ENCODE data around the gene FAM120B. TPM values are rescaled to one million over a fixed set of nuclear protein-coding genes. Genes with fewer than 3 reads are reported as not detected.

Gene FAM120B
- polyA plus RNA-seq, 2 donors = 6.4 to 8.7 TPM

- WGBS, 2 donors = 82% methylated on average over 20 of the region's 20 CpGs
- Histone ChIP-seq H3K27me3 (ENCODE audit: control insufficient read depth in 1 of 2, insufficient read depth in 2 of 2, low read length in 2 of 2) (no peaks in the 10 kb centered on the region), H3K27ac (ENCODE audit: low read depth in 2 of 2, low read length in 1 of 2) (no peak overlapping the region), H3K9me3 (ENCODE audit: control insufficient read depth in 2 of 2, insufficient read depth in 1 of 2, low read depth in 1 of 2, low read length in 1 of 2) (no peaks in the 10 kb centered on the region), H3K4me1 (ENCODE audit: control insufficient read depth in 2 of 2, insufficient read depth in 2 of 2, low read length in 1 of 2) (no peaks in the 10 kb centered on the region), H3K36me3 (ENCODE audit: control insufficient read depth in 2 of 2, insufficient read depth in 2 of 2, low read length in 1 of 2) (no peaks in the 10 kb centered on the region), H3K4me3 (ENCODE audit: low read depth in 1 of 2, low read length in 2 of 2) (no peak overlapping the region)
These were observed 142.4 kb downstream of the FAM120B start for GRCh38 chr6:170448751-170449630.

DNA sequence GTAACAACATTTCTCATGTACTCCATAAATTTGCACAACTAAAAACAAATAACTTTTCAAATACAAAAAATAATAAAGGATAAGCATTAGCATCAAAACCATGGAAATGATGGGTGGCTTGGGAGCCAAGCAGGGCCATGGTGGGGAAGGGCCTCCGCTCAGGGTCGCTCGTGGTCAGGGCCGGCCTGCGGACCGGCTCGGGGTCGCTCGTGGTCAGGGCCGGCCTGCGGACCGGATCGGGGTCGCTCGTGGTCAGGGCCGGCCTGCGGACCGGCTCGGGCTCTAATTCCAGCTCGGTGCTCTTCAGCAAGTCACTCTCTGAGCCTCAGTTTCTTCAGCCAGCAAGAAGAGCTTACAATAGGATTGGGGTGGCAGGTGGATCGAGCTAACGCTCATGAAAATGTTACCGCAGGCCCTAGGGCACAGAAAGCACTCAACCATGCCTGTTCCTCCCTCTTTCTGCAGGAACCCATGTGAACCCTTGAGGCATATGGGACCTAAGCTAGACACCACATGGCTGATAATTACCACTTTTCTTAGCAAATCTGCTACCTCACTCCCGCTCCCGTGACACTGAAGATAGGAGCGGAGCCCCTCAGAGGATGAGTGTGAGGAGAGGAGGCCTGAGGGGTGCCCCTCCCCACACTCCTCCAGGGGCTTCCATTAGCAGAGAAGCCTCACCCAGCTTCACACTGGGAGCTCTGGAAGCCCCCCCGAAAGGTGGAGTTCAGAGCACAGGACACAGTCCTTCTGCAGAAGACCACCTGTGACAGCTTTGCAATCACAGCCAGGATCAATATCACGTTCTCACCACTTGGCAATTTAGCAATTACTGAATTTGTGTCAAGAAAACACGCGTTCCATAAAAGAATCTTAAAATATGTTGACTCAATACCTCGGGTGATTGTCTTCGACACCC is 143.5 kb downstream of the FAM120B start:
- H3K4me3 ChIP-seq (ENCODE audit: low read depth in 1 of 2, low read length in 2 of 2) = no peak overlapping the region
- H3K36me3 ChIP-seq (ENCODE audit: control insufficient read depth in 2 of 2, insufficient read depth in 2 of 2, low read length in 1 of 2) = no peaks in the 10 kb centered on the region
- 89 to 92% methylated on average over 32 of the region's 32 CpGs for WGBS, 2 donors
- H3K9me3 ChIP-seq (ENCODE audit: control insufficient read depth in 2 of 2, insufficient read depth in 1 of 2, low read depth in 1 of 2, low read length in 1 of 2) = no peaks in the 10 kb centered on the region
- no peak overlapping the region for H3K27ac ChIP-seq (ENCODE audit: low read depth in 2 of 2, low read length in 1 of 2)
- no peaks in the 10 kb centered on the region for H3K27me3 ChIP-seq (ENCODE audit: control insufficient read depth in 1 of 2, insufficient read depth in 2 of 2, low read length in 2 of 2)
- no peaks in the 10 kb centered on the region for H3K4me1 ChIP-seq (ENCODE audit: control insufficient read depth in 2 of 2, insufficient read depth in 2 of 2, low read length in 1 of 2)

- Histone ChIP-seq H3K36me3 (ENCODE audit: control insufficient read depth in 2 of 2, insufficient read depth in 2 of 2, low read length in 1 of 2) (no peaks in the 10 kb centered on the region), H3K27ac (ENCODE audit: low read depth in 2 of 2, low read length in 1 of 2) (no peak overlapping the region), H3K4me1 (ENCODE audit: control insufficient read depth in 2 of 2, insufficient read depth in 2 of 2, low read length in 1 of 2) (no peaks in the 10 kb centered on the region), H3K4me3 (ENCODE audit: low read depth in 1 of 2, low read length in 2 of 2) (no peak overlapping the region), H3K27me3 (ENCODE audit: control insufficient read depth in 1 of 2, insufficient read depth in 2 of 2, low read length in 2 of 2) (no peaks in the 10 kb centered on the region), H3K9me3 (ENCODE audit: control insufficient read depth in 2 of 2, insufficient read depth in 1 of 2, low read depth in 1 of 2, low read length in 1 of 2) (no peaks in the 10 kb centered on the region)
- WGBS, 2 donors = 75 to 78% methylated on average over 20 of the region's 20 CpGs
These were observed 144.6 kb downstream of the FAM120B start for GRCh38 chr6:170450916-170451761.

DNA sequence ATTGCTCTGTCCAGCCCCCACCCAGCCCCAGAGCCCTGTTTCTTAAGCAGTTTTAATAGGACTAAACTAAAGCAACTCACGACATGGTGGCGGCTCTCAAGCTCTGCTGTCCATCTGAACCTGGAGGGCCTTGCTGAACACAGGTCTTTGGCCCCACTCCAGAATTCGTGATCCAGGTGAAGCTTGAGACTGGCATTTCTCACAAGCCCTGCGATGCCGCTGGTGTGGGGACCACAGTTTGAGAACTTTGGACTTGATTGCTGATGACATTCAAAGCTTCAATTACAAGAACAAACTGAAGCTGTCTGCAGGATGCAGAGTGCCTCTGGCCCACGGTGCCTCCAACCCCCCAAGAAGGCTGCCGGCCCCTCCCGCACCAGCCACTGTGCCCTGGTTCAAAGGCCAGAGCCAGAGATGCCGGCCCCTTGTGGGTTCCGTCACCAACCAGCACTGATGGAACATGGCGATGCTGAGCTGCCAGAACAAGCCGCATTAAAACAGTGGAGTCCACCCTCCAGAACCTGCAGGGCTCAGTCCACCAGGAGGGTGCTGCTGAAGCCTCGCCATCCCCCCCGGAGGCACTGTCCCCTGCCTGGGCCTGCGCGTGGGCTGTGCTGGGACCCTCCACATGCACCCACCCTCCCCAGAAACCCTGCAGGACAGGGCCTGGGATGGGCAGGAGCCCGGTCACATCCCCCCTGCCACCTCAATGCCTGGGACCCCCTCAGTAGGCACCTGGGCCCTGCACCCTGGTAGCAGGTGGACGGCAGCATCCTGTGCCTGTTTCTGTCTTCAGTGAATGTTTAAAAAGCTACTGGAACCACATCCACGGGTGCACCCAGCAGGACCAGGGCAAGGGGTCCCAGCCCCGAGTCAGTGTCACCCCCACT is 145.4 kb downstream of the FAM120B start:
- Histone ChIP-seq H3K9me3 (ENCODE audit: control insufficient read depth in 2 of 2, insufficient read depth in 1 of 2, low read depth in 1 of 2, low read length in 1 of 2) (no peaks in the 10 kb centered on the region), H3K27ac (ENCODE audit: low read depth in 2 of 2, low read length in 1 of 2) (no peak overlapping the region), H3K27me3 (ENCODE audit: control insufficient read depth in 1 of 2, insufficient read depth in 2 of 2, low read length in 2 of 2) (no peaks in the 10 kb centered on the region), H3K4me3 (ENCODE audit: low read depth in 1 of 2, low read length in 2 of 2) (no peak overlapping the region), H3K36me3 (ENCODE audit: control insufficient read depth in 2 of 2, insufficient read depth in 2 of 2, low read length in 1 of 2) (no peaks in the 10 kb centered on the region), H3K4me1 (ENCODE audit: control insufficient read depth in 2 of 2, insufficient read depth in 2 of 2, low read length in 1 of 2) (no peaks in the 10 kb centered on the region)
- WGBS, 2 donors = 86 to 92% methylated on average over 20 of the region's 20 CpGs

GRCh38 chr6:170452767-170453545 is 146.4 kb downstream of the FAM120B start:
- Histone ChIP-seq H3K4me1 (ENCODE audit: control insufficient read depth in 2 of 2, insufficient read depth in 2 of 2, low read length in 1 of 2) (no peaks in the 10 kb centered on the region), H3K4me3 (ENCODE audit: low read depth in 1 of 2, low read length in 2 of 2) (no peak overlapping the region), H3K27me3 (ENCODE audit: control insufficient read depth in 1 of 2, insufficient read depth in 2 of 2, low read length in 2 of 2) (no peaks in the 10 kb centered on the region), H3K36me3 (ENCODE audit: control insufficient read depth in 2 of 2, insufficient read depth in 2 of 2, low read length in 1 of 2) (no peaks in the 10 kb centered on the region), H3K9me3 (ENCODE audit: control insufficient read depth in 2 of 2, insufficient read depth in 1 of 2, low read depth in 1 of 2, low read length in 1 of 2) (no peaks in the 10 kb centered on the region), H3K27ac (ENCODE audit: low read depth in 2 of 2, low read length in 1 of 2) (no peak overlapping the region)
- WGBS, 2 donors = 70 to 86% methylated on average over 8 of the region's 8 CpGs

- H3K36me3 ChIP-seq (ENCODE audit: control insufficient read depth in 2 of 2, insufficient read depth in 2 of 2, low read length in 1 of 2) = no peaks in the 10 kb centered on the region
- no peaks in the 10 kb centered on the region for H3K27me3 ChIP-seq (ENCODE audit: control insufficient read depth in 1 of 2, insufficient read depth in 2 of 2, low read length in 2 of 2)
- H3K27ac ChIP-seq (ENCODE audit: low read depth in 2 of 2, low read length in 1 of 2) = no peak overlapping the region
- H3K4me3 ChIP-seq (ENCODE audit: low read depth in 1 of 2, low read length in 2 of 2) = no peak overlapping the region
- H3K9me3 ChIP-seq (ENCODE audit: control insufficient read depth in 2 of 2, insufficient read depth in 1 of 2, low read depth in 1 of 2, low read length in 1 of 2) = no peaks in the 10 kb centered on the region
- no peaks in the 10 kb centered on the region for H3K4me1 ChIP-seq (ENCODE audit: control insufficient read depth in 2 of 2, insufficient read depth in 2 of 2, low read length in 1 of 2)
- 78 to 79% methylated on average over 26 of the region's 26 CpGs for WGBS, 2 donors
These were observed 147.3 kb downstream of the FAM120B start for GRCh38 chr6:170453586-170454511.

GRCh38 chr6:170454512-170455285 is 148.1 kb downstream of the FAM120B start:
- no peaks in the 10 kb centered on the region for H3K27me3 ChIP-seq (ENCODE audit: control insufficient read depth in 1 of 2, insufficient read depth in 2 of 2, low read length in 2 of 2)
- WGBS, 2 donors = 80% methylated on average over 18 of the region's 18 CpGs

More at GRCh38 chr6:170454512-170455285, 148.1 kb downstream of the FAM120B start:
- no peaks in the 10 kb centered on the region for H3K9me3 ChIP-seq (ENCODE audit: control insufficient read depth in 2 of 2, insufficient read depth in 1 of 2, low read depth in 1 of 2, low read length in 1 of 2)
- no peaks in the 10 kb centered on the region for H3K4me1 ChIP-seq (ENCODE audit: control insufficient read depth in 2 of 2, insufficient read depth in 2 of 2, low read length in 1 of 2)
- no peak overlapping the region for H3K4me3 ChIP-seq (ENCODE audit: low read depth in 1 of 2, low read length in 2 of 2)
- no peak overlapping the region for H3K27ac ChIP-seq (ENCODE audit: low read depth in 2 of 2, low read length in 1 of 2)
- H3K36me3 ChIP-seq (ENCODE audit: control insufficient read depth in 2 of 2, insufficient read depth in 2 of 2, low read length in 1 of 2) = no peaks in the 10 kb centered on the region
